ENCODE data around the gene FANCC. TPM values are rescaled to one million over a fixed set of nuclear protein-coding genes. Genes with fewer than 3 reads are reported as not detected.
"Not testable (repeated sequence)": the region's sequence is repeated elsewhere in the genome, so short reads cannot be mapped to it uniquely, and the experiment has no call there.

FANCC gene
- total RNA-seq, 1 experiment from 2014 or later: 44.7 TPM

DNA sequence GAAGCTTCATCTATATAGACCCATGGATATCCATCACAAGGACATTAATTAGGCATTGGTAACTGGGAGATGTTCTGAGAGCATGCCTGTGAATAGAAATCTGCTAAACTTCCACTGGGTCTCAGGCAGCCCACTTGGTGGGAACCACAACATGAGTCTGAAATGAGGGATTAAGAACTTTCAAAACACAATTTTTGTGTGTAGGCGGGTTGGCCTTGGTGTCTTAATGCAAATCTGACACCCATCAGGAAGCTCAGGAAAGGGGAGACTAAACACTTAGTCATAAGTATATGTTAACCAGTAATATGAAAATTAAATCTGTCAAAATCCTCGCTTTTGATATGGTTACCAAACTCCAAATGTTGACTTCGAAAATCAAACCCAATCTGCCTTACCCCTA lies 113.2 kb downstream of the FANCC start:
- no peak overlapping the region for H3K27ac ChIP-seq
- TF ChIP-seq, protein P1, sequence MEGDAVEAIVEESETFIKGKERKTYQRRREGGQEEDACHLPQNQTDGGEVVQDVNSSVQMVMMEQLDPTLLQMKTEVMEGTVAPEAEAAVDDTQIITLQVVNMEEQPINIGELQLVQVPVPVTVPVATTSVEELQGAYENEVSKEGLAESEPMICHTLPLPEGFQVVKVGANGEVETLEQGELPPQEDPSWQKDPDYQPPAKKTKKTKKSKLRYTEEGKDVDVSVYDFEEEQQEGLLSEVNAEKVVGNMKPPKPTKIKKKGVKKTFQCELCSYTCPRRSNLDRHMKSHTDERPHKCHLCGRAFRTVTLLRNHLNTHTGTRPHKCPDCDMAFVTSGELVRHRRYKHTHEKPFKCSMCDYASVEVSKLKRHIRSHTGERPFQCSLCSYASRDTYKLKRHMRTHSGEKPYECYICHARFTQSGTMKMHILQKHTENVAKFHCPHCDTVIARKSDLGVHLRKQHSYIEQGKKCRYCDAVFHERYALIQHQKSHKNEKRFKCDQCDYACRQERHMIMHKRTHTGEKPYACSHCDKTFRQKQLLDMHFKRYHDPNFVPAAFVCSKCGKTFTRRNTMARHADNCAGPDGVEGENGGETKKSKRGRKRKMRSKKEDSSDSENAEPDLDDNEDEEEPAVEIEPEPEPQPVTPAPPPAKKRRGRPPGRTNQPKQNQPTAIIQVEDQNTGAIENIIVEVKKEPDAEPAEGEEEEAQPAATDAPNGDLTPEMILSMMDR (conservative IDR thresholded peaks at IDR 0.05): no peak
- no peak for TF ChIP-seq EZH2 (IDR thresholded peaks at IDR 0.05; ENCODE audit: low read depth)
- no peaks in the 10 kb centered on the region for H3F3A ChIP-seq (ENCODE audit: insufficient read depth, low read depth)
- POLR2A ChIA-PET (ENCODE audit: unreplicated experiment): no interaction called here
- no peak overlapping the region for H3K4me3 ChIP-seq
- intact Hi-C loops (cut with micrococcal nuclease; ENCODE audit: unreplicated experiment): no loop called here
- no peaks in the 10 kb centered on the region for H3K36me3 ChIP-seq (ENCODE audit: low read depth)
- DNase-seq: no peak
- H4K20me1 ChIP-seq (ENCODE audit: insufficient read depth): no peaks in the 10 kb centered on the region
- no peaks in the 10 kb centered on the region for H3K9me2 ChIP-seq (ENCODE audit: insufficient read depth)
- CTCF ChIA-PET: no interaction called here
- no peak overlapping the region for H2AFZ ChIP-seq
- BruUV-seq (replicated peaks): no TSS peak
- no peaks in the 10 kb centered on the region for H3K4me1 ChIP-seq (replicated peaks; ENCODE audit: insufficient read depth)
- H3K79me2 ChIP-seq (ENCODE audit: low read depth): no peaks in the 10 kb centered on the region
- no peak overlapping the region for H3K4me2 ChIP-seq
- H3K9me3 ChIP-seq (ENCODE audit: insufficient read depth, low read depth): no peaks in the 10 kb centered on the region
- H3K27me3 ChIP-seq (ENCODE audit: insufficient read depth, low read depth): no peaks in the 10 kb centered on the region

DNA sequence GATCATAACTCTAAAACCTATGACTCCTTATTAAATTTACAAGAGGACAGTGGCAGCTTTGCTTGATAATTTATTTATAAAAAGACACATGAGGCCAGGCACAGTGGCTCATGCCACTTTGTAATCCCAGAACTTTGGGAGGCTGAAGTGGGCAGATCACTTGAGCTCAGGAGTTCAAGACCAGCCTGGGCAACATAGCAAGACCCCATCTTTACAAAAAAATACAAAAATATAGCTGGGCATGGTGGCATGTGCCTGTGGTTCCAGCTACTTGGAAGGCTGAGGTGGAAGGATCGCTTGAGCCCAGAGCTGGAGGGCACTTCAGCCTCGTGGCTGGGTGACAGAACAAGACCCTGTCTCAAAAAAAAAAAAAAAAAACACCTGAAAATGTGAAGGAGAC lies 114.5 kb downstream of the FANCC start:
- H3K27ac ChIP-seq; H3K4me3 ChIP-seq; H3K9me2 ChIP-seq (ENCODE audit: insufficient read depth); H3K27me3 ChIP-seq (ENCODE audit: insufficient read depth, low read depth); H3K79me2 ChIP-seq (ENCODE audit: low read depth); H2AFZ ChIP-seq; H3K4me1 ChIP-seq (replicated peaks; ENCODE audit: insufficient read depth); H3K4me2 ChIP-seq; BruUV-seq (replicated peaks); CTCF ChIA-PET; POLR2A ChIA-PET (ENCODE audit: unreplicated experiment); H3K9me3 ChIP-seq (ENCODE audit: insufficient read depth, low read depth); intact Hi-C loops (cut with micrococcal nuclease; ENCODE audit: unreplicated experiment); DNase-seq; H4K20me1 ChIP-seq (ENCODE audit: insufficient read depth); H3K36me3 ChIP-seq (ENCODE audit: low read depth); H3F3A ChIP-seq (ENCODE audit: insufficient read depth, low read depth): not testable (repeated sequence)

DNA sequence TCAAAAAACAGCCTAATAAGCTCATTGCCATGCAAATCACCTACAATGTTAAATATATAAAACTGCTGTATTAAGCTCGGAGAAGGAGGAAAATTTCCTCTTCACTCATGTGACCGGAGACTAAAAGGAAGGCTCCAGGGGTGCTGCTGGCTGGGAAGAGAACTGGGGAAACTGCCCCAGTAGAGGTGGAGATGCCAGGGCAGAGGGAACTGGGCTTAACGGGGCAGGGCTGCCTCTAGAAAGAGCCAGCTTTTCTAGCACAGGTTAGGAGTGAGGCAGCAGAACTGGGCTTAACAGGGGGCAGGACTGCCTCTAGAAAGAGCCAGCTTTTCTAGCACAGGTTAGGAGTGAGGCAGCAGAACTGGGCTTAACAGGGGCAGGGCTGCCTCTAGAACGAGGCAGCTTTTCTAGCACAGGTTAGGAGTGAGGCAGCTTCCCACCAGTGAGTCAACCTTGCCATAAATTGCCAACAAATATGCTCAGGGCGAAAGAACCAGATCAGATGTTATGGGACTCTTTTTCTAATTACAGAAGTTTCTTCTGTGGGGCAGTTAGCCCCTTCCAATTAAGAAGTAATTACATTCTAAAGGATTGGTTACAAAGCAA lies 115.3 kb downstream of the FANCC start:
- intact Hi-C loops (cut with micrococcal nuclease; ENCODE audit: unreplicated experiment): no loop called here
- Histone ChIP-seq H3F3A (ENCODE audit: insufficient read depth, low read depth) (no peaks in the 10 kb centered on the region), H3K27me3 (ENCODE audit: insufficient read depth, low read depth) (no peaks in the 10 kb centered on the region), H3K36me3 (ENCODE audit: low read depth) (no peaks in the 10 kb centered on the region), H3K9me3 (ENCODE audit: insufficient read depth, low read depth) (no peaks in the 10 kb centered on the region), H3K9me2 (ENCODE audit: insufficient read depth) (no peaks in the 10 kb centered on the region), H3K79me2 (ENCODE audit: low read depth) (no peaks in the 10 kb centered on the region), H3K27ac (no peak overlapping the region), H2AFZ (no peak overlapping the region), H3K4me1 (replicated peaks; ENCODE audit: insufficient read depth) (no peaks in the 10 kb centered on the region), H3K4me2 (no peak overlapping the region), H4K20me1 (ENCODE audit: insufficient read depth) (no peaks in the 10 kb centered on the region), H3K4me3 (no peak overlapping the region)
- ChIA-PET CTCF (no interaction called here), POLR2A (ENCODE audit: unreplicated experiment) (interaction anchor here (0.6 kb wide), 1 partner anchor 186 kb away, joined by 6 read pairs; no protein-coding TSS in a partner anchor)
- no peak for TF ChIP-seq EZH2 (IDR thresholded peaks at IDR 0.05; ENCODE audit: low read depth)
- TF ChIP-seq, protein P1 (conservative IDR thresholded peaks at IDR 0.05): no peak
- no peak for DNase-seq
- BruUV-seq (replicated peaks): no TSS peak

DNA sequence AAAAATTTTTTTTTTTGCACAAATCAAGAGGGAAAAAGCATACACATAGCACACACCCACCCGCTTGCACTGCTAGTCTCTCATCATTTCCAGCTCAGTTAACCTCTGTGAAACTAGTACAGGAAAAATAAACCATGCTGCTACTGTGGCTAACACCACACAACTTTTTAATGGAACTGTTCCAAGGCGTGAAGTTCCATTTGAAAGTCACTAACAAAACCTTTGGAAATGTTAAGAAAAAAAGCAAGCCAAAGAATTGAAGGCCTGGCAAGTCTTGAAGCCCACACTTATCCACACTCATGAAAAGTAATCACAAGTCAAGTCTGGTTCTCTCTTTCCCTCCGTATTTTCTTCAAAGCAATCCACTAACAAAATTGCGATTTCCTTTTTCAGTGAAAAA lies 116.3 kb downstream of the FANCC start:
- intact Hi-C loops (cut with micrococcal nuclease; ENCODE audit: unreplicated experiment): no loop called here
- no peaks in the 10 kb centered on the region for H3K79me2 ChIP-seq (ENCODE audit: low read depth)
- H3K36me3 ChIP-seq (ENCODE audit: low read depth): no peaks in the 10 kb centered on the region
- H3K27ac ChIP-seq: no peak overlapping the region
- ChIA-PET POLR2A (ENCODE audit: unreplicated experiment) (no interaction called here), CTCF (no interaction called here)
- no peak overlapping the region for H3K4me3 ChIP-seq
- no TSS peak for BruUV-seq (replicated peaks)
- no peak for DNase-seq
- TF ChIP-seq, protein P1 (conservative IDR thresholded peaks at IDR 0.05): no peak
- no peak for TF ChIP-seq EZH2 (IDR thresholded peaks at IDR 0.05; ENCODE audit: low read depth)
- H2AFZ ChIP-seq: no peak overlapping the region
- H3F3A ChIP-seq (ENCODE audit: insufficient read depth, low read depth): no peaks in the 10 kb centered on the region
- no peaks in the 10 kb centered on the region for H3K4me1 ChIP-seq (replicated peaks; ENCODE audit: insufficient read depth)
- no peak overlapping the region for H3K4me2 ChIP-seq
- no peaks in the 10 kb centered on the region for H3K27me3 ChIP-seq (ENCODE audit: insufficient read depth, low read depth)
- no peaks in the 10 kb centered on the region for H3K9me3 ChIP-seq (ENCODE audit: insufficient read depth, low read depth)
- H3K9me2 ChIP-seq (ENCODE audit: insufficient read depth): no peaks in the 10 kb centered on the region
- H4K20me1 ChIP-seq (ENCODE audit: insufficient read depth): no peaks in the 10 kb centered on the region
